Measurements from ENCODE around the gene SYT9.

- TF ChIP-seq JUND (IDR thresholded peaks at IDR 0.05) (no peak), CTCF (IDR thresholded peaks at IDR 0.05; ENCODE audit: low read depth, low read length, missing input control) (no peak), ZBTB33 (IDR thresholded peaks at IDR 0.05) (no peak), REST (IDR thresholded peaks at IDR 0.05) (no peak), ATF3 (IDR thresholded peaks at IDR 0.05) (no peak), YY1 (IDR thresholded peaks at IDR 0.05) (no peak), MAX (IDR thresholded peaks at IDR 0.05) (no peak), RAD21 (IDR thresholded peaks at IDR 0.05) (no peak)
Observed at GRCh38 chr11:7257724-7258123, 6.0 kb downstream of the SYT9 start.

Measured in liver (tissue), 3 donors.